ENCODE results near the gene IL16.
A peak's percentile ranks its signal among the peaks of the same experiment; 100 is the strongest.
"Not testable (repeated sequence)": the region's sequence is repeated elsewhere in the genome, so short reads cannot be mapped to it uniquely, and the experiment has no call there.

The IL16 gene

GRCh38 chr15:81321667-81322066, 125.0 kb downstream of the IL16 start:
- peaks cover 4% of the 10 kb centered on the region; the same call in 1 of the 2 replicates for H3K27me3 ChIP-seq (ENCODE audit: control insufficient read depth, insufficient read depth, low read length)
- H3K36me3 ChIP-seq (ENCODE audit: control insufficient read depth, insufficient read depth, low read length), result peaks cover 34% of the 10 kb centered on the region
- no peak overlapping the region for H3K9ac ChIP-seq (ENCODE audit: low read depth, low read length)
- no peaks in the 10 kb centered on the region for H3K9me3 ChIP-seq (ENCODE audit: control insufficient read depth, insufficient read depth, low read length)
- no peak overlapping the region for H3K4me3 ChIP-seq (ENCODE audit: low read depth, low read length)
- no peak overlapping the region for H3K27ac ChIP-seq (ENCODE audit: low read depth, low read length)
- peaks cover 8% of the 10 kb centered on the region; the same call in 1 of the 2 replicates for H3K4me1 ChIP-seq (ENCODE audit: control insufficient read depth, insufficient read depth, low read length)

- H3K36me3 ChIP-seq (ENCODE audit: control insufficient read depth, insufficient read depth, low read length), result peaks cover 27% of the 10 kb centered on the region
- H3K4me3 ChIP-seq (ENCODE audit: low read depth, low read length), result no peak overlapping the region
- H3K27me3 ChIP-seq (ENCODE audit: control insufficient read depth, insufficient read depth, low read length), result peaks cover 4% of the 10 kb centered on the region; the same call in 1 of the 2 replicates
- no peak overlapping the region for H3K9ac ChIP-seq (ENCODE audit: low read depth, low read length)
- H3K4me1 ChIP-seq (ENCODE audit: control insufficient read depth, insufficient read depth, low read length), result peaks cover 8% of the 10 kb centered on the region; the same call in 1 of the 2 replicates
- no peak overlapping the region for H3K27ac ChIP-seq (ENCODE audit: low read depth, low read length)
- H3K9me3 ChIP-seq (ENCODE audit: control insufficient read depth, insufficient read depth, low read length), result no peaks in the 10 kb centered on the region
Measured at GRCh38 chr15:81322676-81323253, 126.1 kb downstream of the IL16 start.

GRCh38 chr15:81323559-81323943, 126.9 kb downstream of the IL16 start:
- Histone ChIP-seq H3K27ac (ENCODE audit: low read depth, low read length) (peak overlapping the region; percentile 42), H3K9ac (ENCODE audit: low read depth, low read length) (peak overlapping the region; percentile 60), H3K9me3 (ENCODE audit: control insufficient read depth, insufficient read depth, low read length) (no peaks in the 10 kb centered on the region), H3K36me3 (ENCODE audit: control insufficient read depth, insufficient read depth, low read length) (peaks cover 20% of the 10 kb centered on the region), H3K4me1 (ENCODE audit: control insufficient read depth, insufficient read depth, low read length) (peaks cover 8% of the 10 kb centered on the region; the same call in 1 of the 2 replicates), H3K27me3 (ENCODE audit: control insufficient read depth, insufficient read depth, low read length) (peaks cover 4% of the 10 kb centered on the region; the same call in 1 of the 2 replicates), H3K4me3 (ENCODE audit: low read depth, low read length) (peak overlapping the region; percentile 80)

- H3K4me1 ChIP-seq (ENCODE audit: control insufficient read depth, insufficient read depth, low read length), result peaks cover 8% of the 10 kb centered on the region; the same call in 1 of the 2 replicates
- H3K9ac ChIP-seq (ENCODE audit: low read depth, low read length), result peak within 1 kb of the TSS; percentile 60
- peak within 1 kb of the TSS; percentile 80 for H3K4me3 ChIP-seq (ENCODE audit: low read depth, low read length)
- H3K36me3 ChIP-seq (ENCODE audit: control insufficient read depth, insufficient read depth, low read length), result peaks cover 13% of the 10 kb centered on the region; the same call in 1 of the 2 replicates
- H3K27ac ChIP-seq (ENCODE audit: low read depth, low read length), result peak within 1 kb of the TSS; percentile 42
- H3K27me3 ChIP-seq (ENCODE audit: control insufficient read depth, insufficient read depth, low read length), result peaks cover 4% of the 10 kb centered on the region; the same call in 1 of the 2 replicates
- no peaks in the 10 kb centered on the region for H3K9me3 ChIP-seq (ENCODE audit: control insufficient read depth, insufficient read depth, low read length)
Measured at GRCh38 chr15:81323944-81324881, 127.5 kb downstream of the IL16 start, which contains the start of gene STARD5. TSS of gene STARD5 (minus strand) at chr15:81324141. CDS start at chr15:81324099, 42 bp downstream.

- Histone ChIP-seq H3K4me1 (ENCODE audit: control insufficient read depth, insufficient read depth, low read length) (peaks cover 8% of the 10 kb centered on the region; the same call in 1 of the 2 replicates), H3K27ac (ENCODE audit: low read depth, low read length) (no peak overlapping the region), H3K9ac (ENCODE audit: low read depth, low read length) (no peak overlapping the region), H3K27me3 (ENCODE audit: control insufficient read depth, insufficient read depth, low read length) (peaks cover 4% of the 10 kb centered on the region; the same call in 1 of the 2 replicates), H3K36me3 (ENCODE audit: control insufficient read depth, insufficient read depth, low read length) (no peaks in the 10 kb centered on the region), H3K9me3 (ENCODE audit: control insufficient read depth, insufficient read depth, low read length) (no peaks in the 10 kb centered on the region), H3K4me3 (ENCODE audit: low read depth, low read length) (no peak overlapping the region)
Measured at GRCh38 chr15:81326466-81327212, 130.0 kb downstream of the IL16 start.

GRCh38 chr15:81327516-81327915, 130.8 kb downstream of the IL16 start:
- Histone ChIP-seq H3K27me3 (ENCODE audit: control insufficient read depth, insufficient read depth, low read length) (peaks cover 4% of the 10 kb centered on the region; the same call in 1 of the 2 replicates), H3K27ac (ENCODE audit: low read depth, low read length) (no peak overlapping the region), H3K4me3 (ENCODE audit: low read depth, low read length) (no peak overlapping the region), H3K36me3 (ENCODE audit: control insufficient read depth, insufficient read depth, low read length) (no peaks in the 10 kb centered on the region), H3K9ac (ENCODE audit: low read depth, low read length) (no peak overlapping the region), H3K9me3 (ENCODE audit: control insufficient read depth, insufficient read depth, low read length) (no peaks in the 10 kb centered on the region), H3K4me1 (ENCODE audit: control insufficient read depth, insufficient read depth, low read length) (peaks cover 3% of the 10 kb centered on the region; the same call in 1 of the 2 replicates)

- peaks cover 4% of the 10 kb centered on the region; the same call in 1 of the 2 replicates for H3K27me3 ChIP-seq (ENCODE audit: control insufficient read depth, insufficient read depth, low read length)
- H3K27ac ChIP-seq (ENCODE audit: low read depth, low read length), result no peak overlapping the region
- H3K4me3 ChIP-seq (ENCODE audit: low read depth, low read length), result no peak overlapping the region
- H3K9ac ChIP-seq (ENCODE audit: low read depth, low read length), result no peak overlapping the region
- no peaks in the 10 kb centered on the region for H3K4me1 ChIP-seq (ENCODE audit: control insufficient read depth, insufficient read depth, low read length)
- H3K36me3 ChIP-seq (ENCODE audit: control insufficient read depth, insufficient read depth, low read length), result no peaks in the 10 kb centered on the region
- H3K9me3 ChIP-seq (ENCODE audit: control insufficient read depth, insufficient read depth, low read length), result no peaks in the 10 kb centered on the region
Measured at GRCh38 chr15:81329446-81329845, 132.8 kb downstream of the IL16 start.

- no peaks in the 10 kb centered on the region for H3K9me3 ChIP-seq (ENCODE audit: control insufficient read depth, insufficient read depth, low read length)
- H3K4me3 ChIP-seq (ENCODE audit: low read depth, low read length), result no peak overlapping the region
- no peaks in the 10 kb centered on the region for H3K27me3 ChIP-seq (ENCODE audit: control insufficient read depth, insufficient read depth, low read length)
- no peak overlapping the region for H3K27ac ChIP-seq (ENCODE audit: low read depth, low read length)
- H3K9ac ChIP-seq (ENCODE audit: low read depth, low read length), result no peak overlapping the region
- no peaks in the 10 kb centered on the region for H3K4me1 ChIP-seq (ENCODE audit: control insufficient read depth, insufficient read depth, low read length)
- no peaks in the 10 kb centered on the region for H3K36me3 ChIP-seq (ENCODE audit: control insufficient read depth, insufficient read depth, low read length)
Measured at GRCh38 chr15:81330366-81331090, 133.8 kb downstream of the IL16 start.

- not testable (repeated sequence) for H3K4me1 ChIP-seq (ENCODE audit: control insufficient read depth, insufficient read depth, low read length); H3K4me3 ChIP-seq (ENCODE audit: low read depth, low read length); H3K9ac ChIP-seq (ENCODE audit: low read depth, low read length); H3K27ac ChIP-seq (ENCODE audit: low read depth, low read length); H3K9me3 ChIP-seq (ENCODE audit: control insufficient read depth, insufficient read depth, low read length); H3K36me3 ChIP-seq (ENCODE audit: control insufficient read depth, insufficient read depth, low read length); H3K27me3 ChIP-seq (ENCODE audit: control insufficient read depth, insufficient read depth, low read length)
Measured at GRCh38 chr15:81331141-81331540, 134.5 kb downstream of the IL16 start.

GRCh38 chr15:81331600-81331999, 134.9 kb downstream of the IL16 start:
- Histone ChIP-seq H3K9ac (ENCODE audit: low read depth, low read length) (no peak overlapping the region), H3K36me3 (ENCODE audit: control insufficient read depth, insufficient read depth, low read length) (no peaks in the 10 kb centered on the region), H3K4me3 (ENCODE audit: low read depth, low read length) (no peak overlapping the region)

More at GRCh38 chr15:81331600-81331999, 134.9 kb downstream of the IL16 start:
- no peak overlapping the region for H3K27ac ChIP-seq (ENCODE audit: low read depth, low read length)
- H3K4me1 ChIP-seq (ENCODE audit: control insufficient read depth, insufficient read depth, low read length), result no peaks in the 10 kb centered on the region
- no peaks in the 10 kb centered on the region for H3K9me3 ChIP-seq (ENCODE audit: control insufficient read depth, insufficient read depth, low read length)
- H3K27me3 ChIP-seq (ENCODE audit: control insufficient read depth, insufficient read depth, low read length), result no peaks in the 10 kb centered on the region
